Prostate gland (tissue), 2 donors: Measurements from ENCODE around the gene MLPH. TPM values are rescaled to one million over a fixed set of nuclear protein-coding genes. Genes with fewer than 3 reads are reported as not detected.

Source experiments
- DNase-seq: peaks from one replicate; pipeline ENCODE4 v3.0.0-alpha.2; 2019; ENCODE audit warnings: low spot score
- H3K27ac ChIP-seq, 2 donors: fragments of 200-600 bp; sonication (generic); 2 replicates each; pipeline ENCODE4 v1.5.1; 2017 to 2019
- H3K27me3 ChIP-seq: fragments of 200-600 bp; sonication (generic); replicated peaks from 2 replicates; pipeline ENCODE4 v1.5.1; 2019; ENCODE audit not compliant: insufficient read depth
- H3K36me3 ChIP-seq, 2 donors: fragments of 200-600 bp; sonication (generic); 1 replicate in 1 of 2; 2 replicates in 1 of 2; pipeline versions ENCODE4 v1.5.1 to v1.8.1; 2017 to 2019
- H3K4me1 ChIP-seq: fragments of 200-600 bp; sonication (generic); replicated peaks from 2 replicates; pipeline ENCODE4 v1.5.1; 2019
- H3K4me3 ChIP-seq, 2 donors: fragments of 200-600 bp; sonication (generic); 2 replicates each; pipeline ENCODE4 v1.5.1; 2017 to 2019
- H3K9me3 ChIP-seq: fragments of 200-600 bp; sonication (generic); 2 replicates; pipeline ENCODE4 v1.5.1; 2017
- CTCF ChIP-seq, 4 experiments: fragments of 200-600 bp in 2 of 4; fragments of 450-650 bp in 2 of 4; sonication (generic) in 2 of 4; IDR thresholded peaks; 1 replicate in 3 of 4; 2 replicates in 1 of 4; pipeline ENCODE4 v1.5.1; 2016 to 2019; ENCODE audit warnings: antibody characterized with exemption in 4 of 4, mild to moderate bottlenecking in 2 of 4, moderate library complexity in 2 of 4
- POLR2A ChIP-seq: fragments of 450-650 bp; IDR thresholded peaks from one replicate; pipeline ENCODE4 v1.6.1; 2016; ENCODE audit warnings: antibody characterized with exemption, mild to moderate bottlenecking
- POLR2AphosphoS5 ChIP-seq: sonication (generic); formaldehyde crosslinking; IDR thresholded peaks from one replicate; pipeline ENCODE4 v1.6.1; 2017; ENCODE audit warnings: antibody characterized with exemption
- WGBS: methylation state at CpG from one replicate; pipeline ENCODE4 v1.1.5; 2018; 5-methylcytosine and 5-hydroxymethylcytosine counted together
- intact Hi-C: fragments of 100-400 bp; cut with DNase I; formaldehyde crosslinking; loops from one replicate; pipeline ENCODE4 v1.14.2; 2022
- total RNA-seq, 2 donors: library from RNA; depleted of rRNA; stranded (reverse); fragments of >200 nt; gene quantifications; one replicate each; pipeline ENCODE4 v1.1.0, GENCODE V29; 2016

Gene MLPH
- total RNA-seq, 2 donors from 2014 or later, result 371 to 393 TPM

- WGBS, result 92% methylated on average over 16 of the region's 16 CpGs
- DNase-seq, result no peak
Observed at GRCh38 chr2:237515166-237515565, 28.1 kb downstream of the MLPH start.

DNA sequence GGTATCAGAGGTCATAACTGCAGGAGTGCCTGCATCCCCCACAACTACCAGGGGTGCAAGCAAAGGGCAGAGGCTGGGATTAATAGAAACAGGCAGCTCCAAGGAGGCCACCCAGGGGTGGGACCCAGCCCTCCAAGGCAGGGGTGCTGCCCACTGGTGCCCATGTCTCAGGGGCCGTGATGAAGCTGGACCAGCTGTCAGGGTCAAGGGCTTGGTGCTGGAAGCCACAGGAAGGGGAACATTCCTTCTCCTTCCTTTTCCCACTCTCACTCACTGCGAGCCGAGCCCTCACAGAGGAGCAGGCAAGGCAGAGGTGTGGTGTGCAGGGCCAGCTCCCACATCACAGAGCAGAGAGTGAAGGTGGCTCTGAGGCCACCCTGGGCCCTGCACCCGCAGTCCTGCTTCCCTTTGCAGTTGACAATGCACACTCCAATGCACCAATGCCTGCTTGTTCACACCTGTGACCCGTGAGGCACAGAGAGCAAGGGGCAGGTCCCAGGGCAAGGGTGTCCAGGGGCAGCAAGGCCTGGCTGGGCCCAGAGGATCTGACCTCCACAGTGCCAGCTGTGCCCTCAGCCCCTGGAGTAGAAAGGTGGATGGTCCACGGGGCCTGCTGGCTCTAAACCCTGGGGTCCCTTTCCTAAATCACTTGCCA lies 28.7 kb downstream of the MLPH start:
- peak overlapping the region in 1 of 2 donors; percentile 98 for H3K27ac ChIP-seq
- intact Hi-C loops, result loop anchor here (10.0 kb wide), 1 partner anchor 149 kb away; no protein-coding TSS in a partner anchor
- WGBS, result 98% methylated on average over 6 of the region's 6 CpGs

More at GRCh38 chr2:237515166-237515565, 28.1 kb downstream of the MLPH start:
- intact Hi-C loops, result loop anchor here (10.0 kb wide), 1 partner anchor 150 kb away; no protein-coding TSS in a partner anchor
- TF ChIP-seq CTCF (IDR thresholded peaks at IDR 0.05) (no peak), POLR2AphosphoS5 (no peak), POLR2A (no peak)
- H3K36me3 ChIP-seq, result no peaks in the 10 kb centered on the region
- H3K4me1 ChIP-seq, result peaks cover 34% of the 10 kb centered on the region
- H3K9me3 ChIP-seq, result no peaks in the 10 kb centered on the region
- peak overlapping the region; percentile 71 to 98 for H3K27ac ChIP-seq
- no peaks in the 10 kb centered on the region for H3K27me3 ChIP-seq
- H3K4me3 ChIP-seq, result no peak overlapping the region

GRCh38 chr2:237517163-237517562 lies 30.1 kb downstream of the MLPH start:
- no peaks in the 10 kb centered on the region for H3K9me3 ChIP-seq
- H3K27ac ChIP-seq, result no peak overlapping the region
- DNase-seq, result no peak
- H3K27me3 ChIP-seq, result no peaks in the 10 kb centered on the region
- peaks cover 21% of the 10 kb centered on the region for H3K4me1 ChIP-seq
- no peaks in the 10 kb centered on the region for H3K36me3 ChIP-seq
- 88% methylated on average over 4 of the region's 4 CpGs for WGBS
- TF ChIP-seq CTCF (IDR thresholded peaks at IDR 0.05) (no peak), POLR2AphosphoS5 (no peak), POLR2A (no peak)
- no peak overlapping the region for H3K4me3 ChIP-seq
- intact Hi-C loops, result loop anchor here (10.0 kb wide), 1 partner anchor 148 kb away; no protein-coding TSS in a partner anchor

More for the DNA sequence above, 28.7 kb downstream of the MLPH start:
- H3K4me1 ChIP-seq, result peaks cover 28% of the 10 kb centered on the region
- no peak overlapping the region for H3K4me3 ChIP-seq
- H3K9me3 ChIP-seq, result no peaks in the 10 kb centered on the region
- H3K36me3 ChIP-seq, result no peaks in the 10 kb centered on the region
- no peak for TF ChIP-seq CTCF (IDR thresholded peaks at IDR 0.05)
- TF ChIP-seq POLR2A, result no peak
- TF ChIP-seq POLR2AphosphoS5, result no peak
- no peaks in the 10 kb centered on the region for H3K27me3 ChIP-seq
- DNase-seq, result no peak

DNA sequence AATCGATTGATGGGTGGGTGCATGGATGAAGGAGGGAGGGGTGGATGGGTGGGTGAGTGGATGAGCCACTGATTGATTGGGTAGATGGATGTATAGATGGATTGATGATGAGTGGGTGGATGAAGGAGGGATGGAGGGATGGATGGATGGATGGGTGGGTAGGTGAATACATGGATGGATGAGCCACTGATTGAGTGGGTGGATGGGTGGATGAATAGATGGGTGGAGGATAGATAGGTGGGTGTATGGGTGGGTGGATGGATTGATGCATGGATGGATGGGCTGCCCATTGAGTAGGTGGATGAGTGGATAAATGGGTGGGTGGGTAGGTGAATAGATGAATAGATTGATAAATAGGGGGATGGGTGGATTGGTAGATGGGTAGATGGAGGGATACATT lies 30.9 kb downstream of the MLPH start:
- H3K4me1 ChIP-seq, result peaks cover 12% of the 10 kb centered on the region
- H3K36me3 ChIP-seq, result no peaks in the 10 kb centered on the region
- H3K27me3 ChIP-seq, result no peaks in the 10 kb centered on the region
- intact Hi-C loops, result loop anchor here (10.0 kb wide), 1 partner anchor 147 kb away; no protein-coding TSS in a partner anchor
- no peak overlapping the region for H3K4me3 ChIP-seq
- WGBS, result 96% methylated on average over 1 of the region's 1 CpG
- H3K9me3 ChIP-seq, result no peaks in the 10 kb centered on the region
- H3K27ac ChIP-seq, result no peak overlapping the region
- TF ChIP-seq POLR2AphosphoS5 (no peak), POLR2A (no peak), CTCF (IDR thresholded peaks at IDR 0.05) (no peak)
- DNase-seq, result no peak
